Measurements from ENCODE around the gene ANXA6. TPM values are rescaled to one million over a fixed set of nuclear protein-coding genes. Genes with fewer than 3 reads are reported as not detected.

The ANXA6 gene
- total and polyA plus RNA-seq, 4 donors, result 61.4 to 208 (median 155) TPM

DNA sequence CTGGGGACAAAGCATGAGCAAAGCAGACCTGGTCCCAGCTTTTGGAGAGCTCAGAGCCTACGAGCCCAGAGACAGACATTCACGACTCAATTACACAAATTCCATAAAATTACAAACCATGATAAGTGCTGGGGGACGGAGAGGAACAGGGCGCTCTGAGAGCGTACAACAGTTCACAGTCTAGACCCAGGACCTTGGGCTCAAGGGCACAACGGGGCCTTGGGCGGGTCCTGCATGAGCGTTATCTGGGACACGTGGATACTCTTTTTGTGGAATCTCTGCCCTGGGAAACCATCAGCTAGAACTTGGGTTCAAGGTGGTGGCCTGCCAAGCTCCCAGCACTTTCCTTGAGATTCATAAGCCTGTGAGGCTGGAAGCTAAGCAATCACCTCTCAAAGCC, 9.4 kb upstream of the ANXA6 start:
- Histone ChIP-seq H3K9me3 (ENCODE audit: control insufficient read depth in 4 of 4, insufficient read depth in 3 of 4, low read length in 3 of 4) (no peaks in the 10 kb centered on the region), H3K4me3 (no peak overlapping the region), H3K27me3 (ENCODE audit: control insufficient read depth in 3 of 3, insufficient read depth in 3 of 3, low read length in 2 of 3) (no peaks in the 10 kb centered on the region), H3K9ac (ENCODE audit: insufficient read depth in 1 of 2, low read length in 2 of 2) (no peak overlapping the region), H3K27ac (ENCODE audit: low read depth in 1 of 2, low read length in 1 of 2) (no peak overlapping the region), H3K36me3 (ENCODE audit: control insufficient read depth in 4 of 4, insufficient read depth in 4 of 4, low read length in 4 of 4) (no peaks in the 10 kb centered on the region), H3K4me1 (ENCODE audit: control insufficient read depth in 5 of 5, insufficient read depth in 5 of 5, low read length in 5 of 5) (peaks cover 0 to 8% (median 0%) of the 10 kb centered on the region in 5 donors)
- WGBS, 2 donors, result 89 to 96% methylated on average over 9 of the region's 9 CpGs
- TF ChIP-seq, protein P1, sequence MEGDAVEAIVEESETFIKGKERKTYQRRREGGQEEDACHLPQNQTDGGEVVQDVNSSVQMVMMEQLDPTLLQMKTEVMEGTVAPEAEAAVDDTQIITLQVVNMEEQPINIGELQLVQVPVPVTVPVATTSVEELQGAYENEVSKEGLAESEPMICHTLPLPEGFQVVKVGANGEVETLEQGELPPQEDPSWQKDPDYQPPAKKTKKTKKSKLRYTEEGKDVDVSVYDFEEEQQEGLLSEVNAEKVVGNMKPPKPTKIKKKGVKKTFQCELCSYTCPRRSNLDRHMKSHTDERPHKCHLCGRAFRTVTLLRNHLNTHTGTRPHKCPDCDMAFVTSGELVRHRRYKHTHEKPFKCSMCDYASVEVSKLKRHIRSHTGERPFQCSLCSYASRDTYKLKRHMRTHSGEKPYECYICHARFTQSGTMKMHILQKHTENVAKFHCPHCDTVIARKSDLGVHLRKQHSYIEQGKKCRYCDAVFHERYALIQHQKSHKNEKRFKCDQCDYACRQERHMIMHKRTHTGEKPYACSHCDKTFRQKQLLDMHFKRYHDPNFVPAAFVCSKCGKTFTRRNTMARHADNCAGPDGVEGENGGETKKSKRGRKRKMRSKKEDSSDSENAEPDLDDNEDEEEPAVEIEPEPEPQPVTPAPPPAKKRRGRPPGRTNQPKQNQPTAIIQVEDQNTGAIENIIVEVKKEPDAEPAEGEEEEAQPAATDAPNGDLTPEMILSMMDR (IDR thresholded peaks at IDR 0.05; ENCODE audit: control extremely low read depth, extremely low read depth), result no peak
- ATAC-seq (ENCODE audit: insufficient read depth, low FRiP score), result no peak
- DNase-seq, result no peak

DNA sequence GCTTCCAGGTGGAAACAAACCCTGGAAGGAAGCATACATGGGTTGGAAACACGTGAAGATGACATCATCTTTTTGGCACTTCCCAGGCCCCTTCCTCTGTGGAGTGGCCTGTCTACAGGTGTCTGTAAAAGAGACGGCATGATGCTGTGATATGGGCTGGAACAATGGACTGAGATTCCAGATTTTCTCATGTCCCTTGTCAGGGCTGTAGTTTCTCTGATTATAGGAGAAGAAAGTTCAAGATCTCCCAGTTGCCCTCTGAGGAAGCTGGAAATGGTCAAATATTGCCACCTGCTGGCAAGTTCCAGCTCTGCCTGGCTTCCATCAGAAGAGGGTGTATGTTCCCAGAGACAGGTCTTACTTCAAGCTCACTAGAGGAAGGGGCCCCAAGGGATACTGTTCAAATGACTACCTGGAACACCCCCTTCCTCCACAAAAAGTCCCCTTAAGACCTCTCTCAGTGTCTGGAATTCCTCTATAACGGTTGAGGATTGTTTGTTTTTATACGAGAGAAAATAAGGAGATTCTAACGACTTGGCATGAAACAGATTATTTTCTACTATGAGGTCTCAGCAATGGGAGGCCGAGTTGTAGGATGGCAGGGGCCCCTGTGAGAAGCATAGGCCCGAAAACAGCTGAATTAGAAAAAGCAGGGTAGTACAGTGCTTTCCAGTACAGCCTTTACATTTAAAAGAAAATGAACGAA, 7.3 kb upstream of the ANXA6 start:
- Histone ChIP-seq H3K9ac (ENCODE audit: insufficient read depth in 1 of 2, low read length in 2 of 2) (no peak overlapping the region), H3K9me3 (ENCODE audit: control insufficient read depth in 4 of 4, insufficient read depth in 3 of 4, low read length in 3 of 4) (no peaks in the 10 kb centered on the region), H3K27me3 (ENCODE audit: control insufficient read depth in 3 of 3, insufficient read depth in 3 of 3, low read length in 2 of 3) (no peaks in the 10 kb centered on the region), H3K4me1 (ENCODE audit: control insufficient read depth in 5 of 5, insufficient read depth in 5 of 5, low read length in 5 of 5) (peaks cover 0 to 8% (median 0%) of the 10 kb centered on the region in 5 donors), H3K4me3 (no peak overlapping the region), H3K27ac (ENCODE audit: low read depth in 1 of 2, low read length in 1 of 2) (no peak overlapping the region), H3K36me3 (ENCODE audit: control insufficient read depth in 4 of 4, insufficient read depth in 4 of 4, low read length in 4 of 4) (no peaks in the 10 kb centered on the region)
- ATAC-seq (ENCODE audit: insufficient read depth, low FRiP score), result peak; percentile 83
- WGBS, 2 donors, result 38 to 46% methylated on average over 8 of the region's 8 CpGs
- TF ChIP-seq, protein P1 (IDR thresholded peaks at IDR 0.05; ENCODE audit: control extremely low read depth, extremely low read depth), result peak; percentile 97
- peak; percentile 85 to 89 (median 88) for DNase-seq

DNA sequence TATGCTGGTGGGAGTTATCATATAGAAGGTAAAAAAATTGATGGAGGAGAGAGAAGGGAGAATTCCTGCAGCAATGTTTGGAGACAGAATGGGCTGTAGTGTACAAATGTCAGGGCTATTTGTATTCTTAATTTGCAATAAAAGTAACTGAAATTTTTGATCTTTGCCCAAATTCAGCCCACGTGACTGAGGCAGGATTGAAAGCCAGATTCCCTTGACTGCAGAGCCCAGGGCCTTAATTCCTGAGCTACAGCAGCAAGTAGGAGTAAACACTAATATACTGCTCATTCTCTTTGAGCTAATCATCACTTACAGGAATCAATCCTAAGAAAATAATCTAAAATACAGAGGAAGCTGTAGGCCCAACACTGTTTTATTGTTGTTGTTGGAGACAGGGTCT, 5.2 kb upstream of the ANXA6 start:
- ATAC-seq (ENCODE audit: insufficient read depth, low FRiP score) (no peak), DNase-seq (peak in 2 of 3 donors; percentile 59 to 77)
- H3K9me3 ChIP-seq (ENCODE audit: control insufficient read depth in 4 of 4, insufficient read depth in 3 of 4, low read length in 3 of 4), result no peaks in the 10 kb centered on the region
- H3K4me1 ChIP-seq (ENCODE audit: control insufficient read depth in 5 of 5, insufficient read depth in 5 of 5, low read length in 5 of 5), result peaks cover 0 to 18% (median 6%) of the 10 kb centered on the region in 5 donors
- H3K27ac ChIP-seq (ENCODE audit: low read depth in 1 of 2, low read length in 1 of 2), result no peak overlapping the region
- H3K36me3 ChIP-seq (ENCODE audit: control insufficient read depth in 4 of 4, insufficient read depth in 4 of 4, low read length in 4 of 4), result no peaks in the 10 kb centered on the region
- H3K9ac ChIP-seq (ENCODE audit: insufficient read depth in 1 of 2, low read length in 2 of 2), result no peak overlapping the region
- no peak overlapping the region for H3K4me3 ChIP-seq
- WGBS, 2 donors, result 63 to 81% methylated on average over 1 of the region's 1 CpG
- TF ChIP-seq, protein P1 (IDR thresholded peaks at IDR 0.05; ENCODE audit: control extremely low read depth, extremely low read depth), result no peak
- H3K27me3 ChIP-seq (ENCODE audit: control insufficient read depth in 3 of 3, insufficient read depth in 3 of 3, low read length in 2 of 3), result no peaks in the 10 kb centered on the region
